ENCODE results near the gene LMAN2. TPM values are rescaled to one million over a fixed set of nuclear protein-coding genes. Genes with fewer than 3 reads are reported as not detected.
A peak's percentile ranks its signal among the peaks of the same experiment; 100 is the strongest.

The LMAN2 gene
- total RNA-seq, 1 donor from 2014 or later: 60.0 TPM

DNA sequence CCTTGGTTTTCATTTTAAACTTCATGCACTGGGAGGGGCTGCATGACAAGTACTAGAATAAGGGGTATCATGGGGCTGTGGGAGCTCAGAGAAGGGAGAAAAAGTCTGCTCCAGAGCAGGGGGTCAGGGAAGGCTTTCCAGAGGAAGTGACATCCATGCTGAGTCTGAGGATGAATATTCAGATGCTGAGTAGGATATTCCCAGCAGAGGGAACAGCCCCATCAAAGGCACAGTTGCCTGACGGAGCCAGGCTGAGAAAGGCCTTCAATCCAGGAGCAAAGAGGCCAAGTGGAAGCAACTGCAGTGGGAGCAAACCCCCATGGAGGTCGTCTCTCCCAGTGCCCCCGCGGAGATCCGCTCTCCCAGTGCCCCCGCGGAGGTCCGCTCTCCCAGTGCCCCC, 44.6 kb upstream of the LMAN2 start:
- Histone ChIP-seq H3K36me3 (no peaks in the 10 kb centered on the region), H3K9me3 (replicated peaks) (no peaks in the 10 kb centered on the region), H3K4me3 (no peak overlapping the region), H3K4me1 (peaks cover 10% of the 10 kb centered on the region), H3K27me3 (ENCODE audit: low read depth) (peaks cover 76% of the 10 kb centered on the region), H3K27ac (replicated peaks) (no peak overlapping the region)
- TF ChIP-seq, protein P1, sequence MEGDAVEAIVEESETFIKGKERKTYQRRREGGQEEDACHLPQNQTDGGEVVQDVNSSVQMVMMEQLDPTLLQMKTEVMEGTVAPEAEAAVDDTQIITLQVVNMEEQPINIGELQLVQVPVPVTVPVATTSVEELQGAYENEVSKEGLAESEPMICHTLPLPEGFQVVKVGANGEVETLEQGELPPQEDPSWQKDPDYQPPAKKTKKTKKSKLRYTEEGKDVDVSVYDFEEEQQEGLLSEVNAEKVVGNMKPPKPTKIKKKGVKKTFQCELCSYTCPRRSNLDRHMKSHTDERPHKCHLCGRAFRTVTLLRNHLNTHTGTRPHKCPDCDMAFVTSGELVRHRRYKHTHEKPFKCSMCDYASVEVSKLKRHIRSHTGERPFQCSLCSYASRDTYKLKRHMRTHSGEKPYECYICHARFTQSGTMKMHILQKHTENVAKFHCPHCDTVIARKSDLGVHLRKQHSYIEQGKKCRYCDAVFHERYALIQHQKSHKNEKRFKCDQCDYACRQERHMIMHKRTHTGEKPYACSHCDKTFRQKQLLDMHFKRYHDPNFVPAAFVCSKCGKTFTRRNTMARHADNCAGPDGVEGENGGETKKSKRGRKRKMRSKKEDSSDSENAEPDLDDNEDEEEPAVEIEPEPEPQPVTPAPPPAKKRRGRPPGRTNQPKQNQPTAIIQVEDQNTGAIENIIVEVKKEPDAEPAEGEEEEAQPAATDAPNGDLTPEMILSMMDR (IDR thresholded peaks at IDR 0.05; ENCODE audit: borderline replicate concordance): no peak
- intact Hi-C loops (cut with micrococcal nuclease): no loop called here
- DNase-seq: no peak

DNA sequence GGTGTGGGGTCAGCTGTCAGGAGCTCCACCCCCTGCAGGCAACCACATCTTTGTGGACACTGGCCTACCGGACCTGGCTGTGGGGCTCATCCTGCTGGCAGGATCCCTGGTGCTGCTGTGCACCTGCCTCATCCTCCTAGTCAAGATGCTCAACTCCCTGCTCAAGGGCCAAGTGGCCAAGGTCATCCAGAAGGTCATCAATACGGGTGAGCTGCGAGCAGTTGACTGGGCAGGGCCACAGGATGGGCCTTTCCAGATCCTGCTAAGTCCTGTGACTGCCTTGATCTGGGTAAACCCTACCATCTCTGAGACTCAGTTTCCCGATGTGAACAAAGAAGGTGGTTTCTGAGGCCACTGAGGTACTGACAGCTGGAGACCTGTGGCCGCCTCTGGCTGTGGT, 42.5 kb upstream of the LMAN2 start:
- Histone ChIP-seq H3K27me3 (ENCODE audit: low read depth) (peaks cover 69% of the 10 kb centered on the region), H3K4me1 (peaks cover 7% of the 10 kb centered on the region), H3K27ac (replicated peaks) (no peak overlapping the region), H3K4me3 (no peak overlapping the region), H3K36me3 (no peaks in the 10 kb centered on the region), H3K9me3 (replicated peaks) (no peaks in the 10 kb centered on the region)
- intact Hi-C loops (cut with micrococcal nuclease): loop anchor here (5.0 kb wide), 1 partner anchor 108 kb away; no protein-coding TSS in a partner anchor
- no peak for DNase-seq
- TF ChIP-seq, protein P1 (IDR thresholded peaks at IDR 0.05; ENCODE audit: borderline replicate concordance): no peak

DNA sequence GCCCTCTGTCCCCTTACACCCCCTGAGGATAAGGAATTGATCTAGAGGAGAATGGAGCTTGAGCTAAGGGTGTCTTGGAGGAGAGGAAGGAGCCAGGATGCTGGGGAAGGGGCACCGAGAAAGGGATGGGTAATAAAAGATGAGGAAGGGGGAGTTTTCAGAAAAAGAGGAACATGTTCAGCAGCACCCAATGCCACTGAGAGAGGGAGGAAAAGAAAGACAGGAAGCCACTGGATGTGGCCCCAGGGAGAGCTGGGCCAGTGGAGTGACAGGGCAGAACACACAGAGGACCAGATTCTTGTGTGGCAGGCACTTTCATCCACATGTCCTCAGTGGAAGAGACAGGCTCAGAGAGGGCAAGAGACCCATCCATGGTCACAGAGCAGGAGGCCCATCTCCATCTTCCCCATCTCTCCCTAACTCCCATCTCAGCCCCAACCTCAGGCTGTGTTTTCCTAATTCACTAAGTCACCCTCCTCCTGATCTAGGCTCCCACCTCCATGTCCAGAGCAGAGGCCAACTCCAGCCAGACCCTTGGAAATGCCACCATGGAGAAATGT, 41.8 kb upstream of the LMAN2 start:
- H3K36me3 ChIP-seq: no peaks in the 10 kb centered on the region
- no peak overlapping the region for H3K27ac ChIP-seq (replicated peaks)
- H3K4me3 ChIP-seq: no peak overlapping the region
- TF ChIP-seq, protein P1 (IDR thresholded peaks at IDR 0.05; ENCODE audit: borderline replicate concordance): no peak
- no peak for DNase-seq
- peaks cover 69% of the 10 kb centered on the region for H3K27me3 ChIP-seq (ENCODE audit: low read depth)
- H3K9me3 ChIP-seq (replicated peaks): no peaks in the 10 kb centered on the region
- peaks cover 7% of the 10 kb centered on the region for H3K4me1 ChIP-seq
- intact Hi-C loops (cut with micrococcal nuclease): loop anchor here (5.0 kb wide), 1 partner anchor 109 kb away; no protein-coding TSS in a partner anchor

DNA sequence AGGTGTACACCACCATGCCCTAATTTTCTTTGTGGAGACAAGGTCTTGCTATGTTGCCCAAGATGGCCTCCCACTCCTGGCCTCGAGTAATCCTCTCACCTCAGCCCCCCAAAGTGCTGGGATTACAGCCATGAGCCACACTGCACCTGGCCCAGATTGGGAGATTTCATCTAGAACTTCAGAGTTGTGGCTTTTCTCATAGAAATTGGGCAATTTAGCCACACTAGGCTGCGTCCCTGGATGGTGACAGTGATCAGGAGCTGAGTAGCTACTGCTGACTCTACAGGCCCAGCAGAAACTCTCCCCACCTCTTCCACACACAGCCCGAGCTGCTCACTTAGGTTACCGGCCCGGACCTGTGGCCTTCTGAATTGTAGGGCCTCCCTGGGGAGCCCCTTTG, 41.3 kb upstream of the LMAN2 start:
- Histone ChIP-seq H3K9me3 (replicated peaks) (no peaks in the 10 kb centered on the region), H3K4me3 (no peak overlapping the region), H3K27me3 (ENCODE audit: low read depth) (peaks cover 69% of the 10 kb centered on the region), H3K4me1 (peaks cover 7% of the 10 kb centered on the region), H3K27ac (replicated peaks) (no peak overlapping the region), H3K36me3 (no peaks in the 10 kb centered on the region)
- TF ChIP-seq, protein P1 (IDR thresholded peaks at IDR 0.05; ENCODE audit: borderline replicate concordance): no peak
- intact Hi-C loops (cut with micrococcal nuclease): loop anchor here (5.0 kb wide), 1 partner anchor 110 kb away; no protein-coding TSS in a partner anchor
- no peak for DNase-seq

DNA sequence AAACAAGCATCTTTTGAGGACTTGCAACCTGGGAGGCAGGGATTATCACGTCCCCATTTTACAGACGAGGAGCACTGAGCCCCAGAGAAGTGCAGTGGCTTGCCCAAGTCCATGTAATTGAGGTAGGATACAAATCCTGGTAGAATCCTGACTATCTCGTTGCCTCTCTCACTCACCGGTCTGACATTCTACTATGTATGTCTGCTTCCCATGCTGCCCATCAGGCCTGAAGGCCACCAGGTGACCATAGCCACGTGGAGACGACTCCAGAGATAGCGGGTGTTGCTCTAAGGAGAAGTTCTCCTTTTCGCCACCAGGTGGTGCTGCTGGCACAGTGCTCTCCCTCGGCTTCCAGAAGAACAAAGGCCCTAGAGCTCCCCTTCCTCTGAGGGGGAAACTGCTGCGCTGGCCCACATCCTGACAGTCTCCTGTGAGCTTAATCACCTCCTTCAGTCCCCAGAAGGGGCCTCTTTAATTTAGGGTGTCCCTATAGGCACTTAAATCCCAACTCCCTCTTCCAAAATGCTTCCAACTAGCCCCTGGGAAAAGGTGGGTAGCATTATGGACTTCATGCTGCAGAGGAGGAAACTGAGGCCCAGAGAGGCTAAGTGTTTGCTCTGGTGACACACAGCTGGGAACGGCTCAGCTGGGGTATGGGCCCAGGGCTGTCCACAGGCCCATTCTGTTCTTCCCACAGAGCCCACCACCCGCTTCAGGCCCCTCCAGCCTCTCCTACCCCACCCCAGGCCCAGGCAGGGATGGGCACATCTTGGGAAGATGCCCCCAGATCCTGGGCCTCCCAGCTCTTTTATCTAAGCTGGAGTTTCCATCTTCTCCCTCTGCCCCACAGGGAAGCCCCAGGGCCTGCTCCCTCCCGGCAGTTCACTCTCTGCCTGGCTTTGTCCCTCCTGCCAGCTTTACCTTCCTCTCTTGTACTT, 39.2 kb upstream of the LMAN2 start:
- Histone ChIP-seq H3K27ac (replicated peaks) (no peak overlapping the region), H3K4me3 (no peak overlapping the region), H3K9me3 (replicated peaks) (no peaks in the 10 kb centered on the region), H3K36me3 (no peaks in the 10 kb centered on the region), H3K4me1 (peaks cover 7% of the 10 kb centered on the region), H3K27me3 (ENCODE audit: low read depth) (peaks cover 69% of the 10 kb centered on the region)
- peak; percentile 72 for DNase-seq
- TF ChIP-seq, protein P1 (IDR thresholded peaks at IDR 0.05; ENCODE audit: borderline replicate concordance): peak; percentile 99
- intact Hi-C loops (cut with micrococcal nuclease): loop anchor here (5.0 kb wide), 1 partner anchor 112 kb away; no protein-coding TSS in a partner anchor

Measured in left ventricle myocardium inferior (tissue), 1 donor.